ENCODE data around the gene APH1B.

APH1B gene

DNA sequence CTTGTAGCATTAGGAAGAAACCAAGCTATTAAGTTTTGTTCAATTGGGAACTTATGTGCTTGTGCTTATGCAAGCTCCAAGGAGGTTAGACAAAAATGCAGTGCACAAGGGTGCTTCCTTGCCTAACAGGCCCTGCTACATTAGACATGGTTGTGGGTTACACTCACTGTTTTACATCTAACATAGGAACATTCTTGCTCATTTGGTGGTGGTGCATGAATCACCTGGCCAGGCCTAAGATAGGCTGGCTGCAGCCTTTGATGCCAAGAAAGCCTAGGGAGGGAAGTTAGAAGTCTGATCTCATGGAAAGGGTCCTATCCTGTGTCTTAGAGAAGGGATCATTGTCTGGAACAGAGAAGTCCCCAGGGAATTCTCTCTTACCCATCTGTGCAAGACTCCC is 60.8 kb downstream of the APH1B start:
- Histone ChIP-seq H3K9me3 (ENCODE audit: insufficient read depth, low read length) (no peaks in the 10 kb centered on the region), H3K4me2 (ENCODE audit: low read length) (no peak overlapping the region), H4K20me1 (ENCODE audit: insufficient read depth, low read length) (no peaks in the 10 kb centered on the region), H3K4me1 (ENCODE audit: low read length) (peaks cover 7% of the 10 kb centered on the region; the same call in 1 of the 2 replicates), H3K27ac (ENCODE audit: low read length) (no peak overlapping the region), H3K36me3 (replicated peaks; ENCODE audit: low read depth, low read length) (no peaks in the 10 kb centered on the region), H2AFZ (ENCODE audit: low read depth, low read length) (no peak overlapping the region), H3K27me3 (ENCODE audit: low read depth, low read length) (peaks cover 16% of the 10 kb centered on the region; the same call in 1 of the 2 replicates), H3K4me3 (ENCODE audit: low read length) (no peak overlapping the region), H3K9ac (ENCODE audit: low read length) (no peak overlapping the region), H3K79me2 (ENCODE audit: low read length) (no peaks in the 10 kb centered on the region)
- no peak for TF ChIP-seq EZH2phosphoT487 (IDR thresholded peaks at IDR 0.05; ENCODE audit: low read depth)
- TF ChIP-seq, protein P1, sequence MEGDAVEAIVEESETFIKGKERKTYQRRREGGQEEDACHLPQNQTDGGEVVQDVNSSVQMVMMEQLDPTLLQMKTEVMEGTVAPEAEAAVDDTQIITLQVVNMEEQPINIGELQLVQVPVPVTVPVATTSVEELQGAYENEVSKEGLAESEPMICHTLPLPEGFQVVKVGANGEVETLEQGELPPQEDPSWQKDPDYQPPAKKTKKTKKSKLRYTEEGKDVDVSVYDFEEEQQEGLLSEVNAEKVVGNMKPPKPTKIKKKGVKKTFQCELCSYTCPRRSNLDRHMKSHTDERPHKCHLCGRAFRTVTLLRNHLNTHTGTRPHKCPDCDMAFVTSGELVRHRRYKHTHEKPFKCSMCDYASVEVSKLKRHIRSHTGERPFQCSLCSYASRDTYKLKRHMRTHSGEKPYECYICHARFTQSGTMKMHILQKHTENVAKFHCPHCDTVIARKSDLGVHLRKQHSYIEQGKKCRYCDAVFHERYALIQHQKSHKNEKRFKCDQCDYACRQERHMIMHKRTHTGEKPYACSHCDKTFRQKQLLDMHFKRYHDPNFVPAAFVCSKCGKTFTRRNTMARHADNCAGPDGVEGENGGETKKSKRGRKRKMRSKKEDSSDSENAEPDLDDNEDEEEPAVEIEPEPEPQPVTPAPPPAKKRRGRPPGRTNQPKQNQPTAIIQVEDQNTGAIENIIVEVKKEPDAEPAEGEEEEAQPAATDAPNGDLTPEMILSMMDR (IDR thresholded peaks at IDR 0.05; ENCODE audit: low read depth, low read length), result no peak

DNA sequence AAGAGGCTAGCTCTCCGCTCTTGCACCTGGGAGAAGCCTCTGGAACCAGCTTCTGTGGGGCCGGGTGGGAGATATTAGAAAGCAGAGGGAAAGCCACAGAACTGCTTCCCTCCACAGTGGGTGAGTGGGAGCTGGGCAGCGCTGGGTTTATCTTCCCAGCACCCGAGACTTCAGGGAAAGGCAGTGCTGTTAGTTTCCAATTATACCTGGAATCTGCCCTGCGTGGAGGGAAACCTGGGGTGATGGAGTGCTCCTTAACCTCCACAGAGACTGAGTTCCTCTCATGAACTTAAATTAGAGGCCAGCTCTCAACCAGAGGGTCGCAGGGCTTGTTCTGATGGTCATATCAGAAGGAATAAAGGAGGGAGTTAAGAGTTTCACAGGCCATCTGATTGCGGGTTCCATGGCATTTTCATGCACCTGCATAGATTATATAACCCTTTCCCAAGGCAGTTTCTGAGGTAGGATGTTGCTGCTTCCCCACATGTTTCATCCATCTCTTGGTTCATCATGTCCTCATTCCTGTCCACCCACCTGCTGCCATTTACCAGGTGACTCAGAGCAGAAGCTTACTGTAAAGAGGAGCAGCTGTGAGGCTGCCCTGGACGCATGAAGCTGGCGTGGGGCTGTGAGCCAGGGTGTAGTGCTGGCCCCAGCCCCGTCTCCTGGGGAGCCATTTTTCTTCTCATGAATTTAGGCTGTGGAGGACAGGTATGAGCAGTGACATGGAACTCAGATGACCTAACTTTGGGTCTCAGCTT is 61.8 kb downstream of the APH1B start:
- TF ChIP-seq, protein P1 (IDR thresholded peaks at IDR 0.05; ENCODE audit: low read depth, low read length), result no peak
- no peak for TF ChIP-seq EZH2phosphoT487 (IDR thresholded peaks at IDR 0.05; ENCODE audit: low read depth)
- Histone ChIP-seq H3K79me2 (ENCODE audit: low read length) (no peaks in the 10 kb centered on the region), H3K4me1 (ENCODE audit: low read length) (peaks cover 11% of the 10 kb centered on the region), H2AFZ (ENCODE audit: low read depth, low read length) (no peak overlapping the region), H3K4me2 (ENCODE audit: low read length) (no peak overlapping the region), H3K4me3 (ENCODE audit: low read length) (no peak overlapping the region), H3K36me3 (replicated peaks; ENCODE audit: low read depth, low read length) (no peaks in the 10 kb centered on the region), H3K9ac (ENCODE audit: low read length) (no peak overlapping the region), H4K20me1 (ENCODE audit: insufficient read depth, low read length) (no peaks in the 10 kb centered on the region), H3K27ac (ENCODE audit: low read length) (no peak overlapping the region), H3K9me3 (ENCODE audit: insufficient read depth, low read length) (no peaks in the 10 kb centered on the region), H3K27me3 (ENCODE audit: low read depth, low read length) (peaks cover 23% of the 10 kb centered on the region)

DNA sequence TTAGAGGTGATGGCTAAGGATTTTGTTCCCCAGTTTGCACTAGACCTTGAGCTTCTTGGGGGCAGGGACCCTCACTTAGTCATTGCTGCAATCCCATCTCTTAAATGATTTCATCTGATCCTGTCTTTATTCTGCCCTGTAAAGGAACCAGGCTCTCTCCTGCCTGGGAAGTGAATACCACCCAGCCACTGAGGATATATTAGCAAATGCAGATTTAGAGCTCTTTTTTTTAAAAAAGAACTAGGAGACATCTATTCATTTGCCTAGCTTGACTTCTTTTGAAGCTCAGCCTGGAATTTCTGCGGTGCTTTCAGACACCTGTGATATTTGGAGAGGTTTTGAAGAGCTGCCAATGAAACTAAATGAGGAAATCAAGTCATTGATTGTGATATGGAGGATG is 62.4 kb downstream of the APH1B start:
- TF ChIP-seq, protein P1 (IDR thresholded peaks at IDR 0.05; ENCODE audit: low read depth, low read length), result no peak
- no peak for TF ChIP-seq EZH2phosphoT487 (IDR thresholded peaks at IDR 0.05; ENCODE audit: low read depth)
- Histone ChIP-seq H3K4me2 (ENCODE audit: low read length) (no peak overlapping the region), H3K4me3 (ENCODE audit: low read length) (no peak overlapping the region), H3K27me3 (ENCODE audit: low read depth, low read length) (peaks cover 30% of the 10 kb centered on the region), H3K27ac (ENCODE audit: low read length) (no peak overlapping the region), H3K9ac (ENCODE audit: low read length) (no peak overlapping the region), H3K9me3 (ENCODE audit: insufficient read depth, low read length) (no peaks in the 10 kb centered on the region), H4K20me1 (ENCODE audit: insufficient read depth, low read length) (no peaks in the 10 kb centered on the region), H3K79me2 (ENCODE audit: low read length) (no peaks in the 10 kb centered on the region), H2AFZ (ENCODE audit: low read depth, low read length) (no peak overlapping the region), H3K4me1 (ENCODE audit: low read length) (peaks cover 11% of the 10 kb centered on the region), H3K36me3 (replicated peaks; ENCODE audit: low read depth, low read length) (no peaks in the 10 kb centered on the region)

GRCh38 chr15:63340353-63340752 is 62.9 kb downstream of the APH1B start:
- no peaks in the 10 kb centered on the region for H3K9me3 ChIP-seq (ENCODE audit: insufficient read depth, low read length)
- peaks cover 34% of the 10 kb centered on the region for H3K27me3 ChIP-seq (ENCODE audit: low read depth, low read length)
- no peak overlapping the region for H3K4me2 ChIP-seq (ENCODE audit: low read length)
- H2AFZ ChIP-seq (ENCODE audit: low read depth, low read length), result no peak overlapping the region
- no peak for TF ChIP-seq EZH2phosphoT487 (IDR thresholded peaks at IDR 0.05; ENCODE audit: low read depth)
- TF ChIP-seq, protein P1 (IDR thresholded peaks at IDR 0.05; ENCODE audit: low read depth, low read length), result no peak
- no peak overlapping the region for H3K9ac ChIP-seq (ENCODE audit: low read length)
- peaks cover 11% of the 10 kb centered on the region for H3K4me1 ChIP-seq (ENCODE audit: low read length)
- H3K4me3 ChIP-seq (ENCODE audit: low read length), result no peak overlapping the region
- H4K20me1 ChIP-seq (ENCODE audit: insufficient read depth, low read length), result no peaks in the 10 kb centered on the region
- H3K27ac ChIP-seq (ENCODE audit: low read length), result no peak overlapping the region
- H3K79me2 ChIP-seq (ENCODE audit: low read length), result no peaks in the 10 kb centered on the region
- H3K36me3 ChIP-seq (replicated peaks; ENCODE audit: low read depth, low read length), result no peaks in the 10 kb centered on the region

All from OCI-LY3 (cell line).